ENCODE data around the gene CSNK1A1L. TPM values are rescaled to one million over a fixed set of nuclear protein-coding genes. Genes with fewer than 3 reads are reported as not detected.

Gene CSNK1A1L
- total and polyA plus RNA-seq, 2 of the 13 experiments (the other 11 are each of a cell fraction or from before 2014, with no cell fraction given) = not detected

DNA sequence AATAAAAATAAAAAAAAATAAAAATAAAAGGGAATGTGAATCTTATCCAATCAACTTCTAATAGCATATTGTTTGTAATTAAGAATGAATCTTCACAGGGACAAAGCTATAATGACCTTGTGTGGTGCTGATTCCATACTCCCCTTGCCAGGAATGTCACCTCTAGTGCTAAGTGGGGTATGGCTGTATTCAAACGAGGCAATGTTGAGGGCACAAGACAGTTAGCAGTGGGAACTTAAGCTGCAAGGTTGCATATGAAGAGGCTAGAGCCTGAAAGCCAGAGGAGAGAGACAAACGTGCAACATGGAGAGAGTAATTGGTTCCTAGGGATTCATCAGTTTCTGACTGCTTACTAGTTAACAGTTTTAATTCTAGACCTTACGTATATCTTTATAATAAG, 43.9 kb upstream of the CSNK1A1L start (continued):
- TF ChIP-seq, protein P1, sequence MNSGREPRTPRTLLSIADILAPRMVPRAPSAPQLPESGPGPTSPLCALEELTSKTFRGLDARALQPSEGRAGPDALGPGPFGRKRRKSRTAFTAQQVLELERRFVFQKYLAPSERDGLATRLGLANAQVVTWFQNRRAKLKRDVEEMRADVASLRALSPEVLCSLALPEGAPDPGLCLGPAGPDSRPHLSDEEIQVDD (CRISPR knock-in tag; IDR thresholded peaks at IDR 0.05; ENCODE audit: borderline replicate concordance) = no peak
- TF ChIP-seq, protein P2, sequence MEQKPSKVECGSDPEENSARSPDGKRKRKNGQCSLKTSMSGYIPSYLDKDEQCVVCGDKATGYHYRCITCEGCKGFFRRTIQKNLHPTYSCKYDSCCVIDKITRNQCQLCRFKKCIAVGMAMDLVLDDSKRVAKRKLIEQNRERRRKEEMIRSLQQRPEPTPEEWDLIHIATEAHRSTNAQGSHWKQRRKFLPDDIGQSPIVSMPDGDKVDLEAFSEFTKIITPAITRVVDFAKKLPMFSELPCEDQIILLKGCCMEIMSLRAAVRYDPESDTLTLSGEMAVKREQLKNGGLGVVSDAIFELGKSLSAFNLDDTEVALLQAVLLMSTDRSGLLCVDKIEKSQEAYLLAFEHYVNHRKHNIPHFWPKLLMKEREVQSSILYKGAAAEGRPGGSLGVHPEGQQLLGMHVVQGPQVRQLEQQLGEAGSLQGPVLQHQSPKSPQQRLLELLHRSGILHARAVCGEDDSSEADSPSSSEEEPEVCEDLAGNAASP (CRISPR knock-in tag; IDR thresholded peaks at IDR 0.05; ENCODE audit: borderline replicate concordance) = no peak
- TF ChIP-seq, protein P3, sequence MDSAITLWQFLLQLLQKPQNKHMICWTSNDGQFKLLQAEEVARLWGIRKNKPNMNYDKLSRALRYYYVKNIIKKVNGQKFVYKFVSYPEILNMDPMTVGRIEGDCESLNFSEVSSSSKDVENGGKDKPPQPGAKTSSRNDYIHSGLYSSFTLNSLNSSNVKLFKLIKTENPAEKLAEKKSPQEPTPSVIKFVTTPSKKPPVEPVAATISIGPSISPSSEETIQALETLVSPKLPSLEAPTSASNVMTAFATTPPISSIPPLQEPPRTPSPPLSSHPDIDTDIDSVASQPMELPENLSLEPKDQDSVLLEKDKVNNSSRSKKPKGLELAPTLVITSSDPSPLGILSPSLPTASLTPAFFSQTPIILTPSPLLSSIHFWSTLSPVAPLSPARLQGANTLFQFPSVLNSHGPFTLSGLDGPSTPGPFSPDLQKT (CRISPR knock-in tag; IDR thresholded peaks at IDR 0.05; ENCODE audit: borderline replicate concordance) = no peak
- TF ChIP-seq, protein P4, sequence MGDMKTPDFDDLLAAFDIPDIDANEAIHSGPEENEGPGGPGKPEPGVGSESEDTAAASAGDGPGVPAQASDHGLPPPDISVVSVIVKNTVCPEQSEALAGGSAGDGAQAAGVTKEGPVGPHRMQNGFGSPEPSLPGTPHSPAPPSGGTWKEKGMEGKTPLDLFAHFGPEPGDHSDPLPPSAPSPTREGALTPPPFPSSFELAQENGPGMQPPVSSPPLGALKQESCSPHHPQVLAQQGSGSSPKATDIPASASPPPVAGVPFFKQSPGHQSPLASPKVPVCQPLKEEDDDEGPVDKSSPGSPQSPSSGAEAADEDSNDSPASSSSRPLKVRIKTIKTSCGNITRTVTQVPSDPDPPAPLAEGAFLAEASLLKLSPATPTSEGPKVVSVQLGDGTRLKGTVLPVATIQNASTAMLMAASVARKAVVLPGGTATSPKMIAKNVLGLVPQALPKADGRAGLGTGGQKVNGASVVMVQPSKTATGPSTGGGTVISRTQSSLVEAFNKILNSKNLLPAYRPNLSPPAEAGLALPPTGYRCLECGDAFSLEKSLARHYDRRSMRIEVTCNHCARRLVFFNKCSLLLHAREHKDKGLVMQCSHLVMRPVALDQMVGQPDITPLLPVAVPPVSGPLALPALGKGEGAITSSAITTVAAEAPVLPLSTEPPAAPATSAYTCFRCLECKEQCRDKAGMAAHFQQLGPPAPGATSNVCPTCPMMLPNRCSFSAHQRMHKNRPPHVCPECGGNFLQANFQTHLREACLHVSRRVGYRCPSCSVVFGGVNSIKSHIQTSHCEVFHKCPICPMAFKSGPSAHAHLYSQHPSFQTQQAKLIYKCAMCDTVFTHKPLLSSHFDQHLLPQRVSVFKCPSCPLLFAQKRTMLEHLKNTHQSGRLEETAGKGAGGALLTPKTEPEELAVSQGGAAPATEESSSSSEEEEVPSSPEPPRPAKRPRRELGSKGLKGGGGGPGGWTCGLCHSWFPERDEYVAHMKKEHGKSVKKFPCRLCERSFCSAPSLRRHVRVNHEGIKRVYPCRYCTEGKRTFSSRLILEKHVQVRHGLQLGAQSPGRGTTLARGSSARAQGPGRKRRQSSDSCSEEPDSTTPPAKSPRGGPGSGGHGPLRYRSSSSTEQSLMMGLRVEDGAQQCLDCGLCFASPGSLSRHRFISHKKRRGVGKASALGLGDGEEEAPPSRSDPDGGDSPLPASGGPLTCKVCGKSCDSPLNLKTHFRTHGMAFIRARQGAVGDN (CRISPR knock-in tag; IDR thresholded peaks at IDR 0.05) = no peak
- TF ChIP-seq ZNF235 (CRISPR knock-in tag; IDR thresholded peaks at IDR 0.05; ENCODE audit: borderline replicate concordance) (no peak), ASH2L (IDR thresholded peaks at IDR 0.05; ENCODE audit: insufficient read length, low read depth, low read length) (no peak)
- TF ChIP-seq, protein P5, sequence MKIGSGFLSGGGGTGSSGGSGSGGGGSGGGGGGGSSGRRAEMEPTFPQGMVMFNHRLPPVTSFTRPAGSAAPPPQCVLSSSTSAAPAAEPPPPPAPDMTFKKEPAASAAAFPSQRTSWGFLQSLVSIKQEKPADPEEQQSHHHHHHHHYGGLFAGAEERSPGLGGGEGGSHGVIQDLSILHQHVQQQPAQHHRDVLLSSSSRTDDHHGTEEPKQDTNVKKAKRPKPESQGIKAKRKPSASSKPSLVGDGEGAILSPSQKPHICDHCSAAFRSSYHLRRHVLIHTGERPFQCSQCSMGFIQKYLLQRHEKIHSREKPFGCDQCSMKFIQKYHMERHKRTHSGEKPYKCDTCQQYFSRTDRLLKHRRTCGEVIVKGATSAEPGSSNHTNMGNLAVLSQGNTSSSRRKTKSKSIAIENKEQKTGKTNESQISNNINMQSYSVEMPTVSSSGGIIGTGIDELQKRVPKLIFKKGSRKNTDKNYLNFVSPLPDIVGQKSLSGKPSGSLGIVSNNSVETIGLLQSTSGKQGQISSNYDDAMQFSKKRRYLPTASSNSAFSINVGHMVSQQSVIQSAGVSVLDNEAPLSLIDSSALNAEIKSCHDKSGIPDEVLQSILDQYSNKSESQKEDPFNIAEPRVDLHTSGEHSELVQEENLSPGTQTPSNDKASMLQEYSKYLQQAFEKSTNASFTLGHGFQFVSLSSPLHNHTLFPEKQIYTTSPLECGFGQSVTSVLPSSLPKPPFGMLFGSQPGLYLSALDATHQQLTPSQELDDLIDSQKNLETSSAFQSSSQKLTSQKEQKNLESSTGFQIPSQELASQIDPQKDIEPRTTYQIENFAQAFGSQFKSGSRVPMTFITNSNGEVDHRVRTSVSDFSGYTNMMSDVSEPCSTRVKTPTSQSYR (CRISPR knock-in tag; IDR thresholded peaks at IDR 0.05; ENCODE audit: borderline replicate concordance) = no peak
